NCI-H82 (cell line): ENCODE measurements around the gene DNAAF2.

ENCODE experiments used
- DNase-seq: peaks from one replicate; lab custom pipeline; 2025; lab: John Stamatoyannopoulos, UW

The DNAAF2 gene

GRCh38 chr14:49584981-49585640 is 49.9 kb downstream of the DNAAF2 start:
- peak; percentile 18 for DNase-seq

- no peak for DNase-seq
Observed at GRCh38 chr14:49584058-49584457, 51.0 kb downstream of the DNAAF2 start.

- no peak for DNase-seq
Observed at GRCh38 chr14:49583629-49584028, 51.4 kb downstream of the DNAAF2 start.

GRCh38 chr14:49582113-49582977 is 52.7 kb downstream of the DNAAF2 start:
- DNase-seq = peak; percentile 37

GRCh38 chr14:49581209-49582112 is 53.6 kb downstream of the DNAAF2 start:
- DNase-seq = peak; percentile 26

GRCh38 chr14:49579841-49580240 is 55.2 kb downstream of the DNAAF2 start:
- no peak for DNase-seq

GRCh38 chr14:49578141-49578540 is 56.9 kb downstream of the DNAAF2 start:
- DNase-seq = no peak
